ENCODE data around the gene CENPP.

DNA sequence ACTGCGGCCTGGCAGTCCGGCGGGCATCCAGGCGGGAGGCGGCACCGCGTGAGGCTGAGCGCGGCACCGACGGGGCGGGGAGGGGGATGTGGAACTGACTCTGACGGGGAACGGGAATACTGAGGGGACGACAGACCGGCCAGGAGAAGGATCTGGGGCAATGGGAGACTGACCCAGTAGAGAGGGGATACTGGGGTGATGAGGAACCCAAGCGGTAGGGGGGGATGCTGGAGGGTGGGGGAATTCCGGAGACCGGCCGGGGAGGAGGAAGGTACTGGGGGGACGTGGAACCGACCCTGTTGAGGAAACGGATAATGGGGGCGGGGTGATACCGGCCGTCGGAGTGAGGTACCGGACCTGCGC is 343.8 kb downstream of the CENPP start:
- TF ChIP-seq YY1 (IDR thresholded peaks at IDR 0.05; ENCODE audit: insufficient read depth, insufficient read length), result no peak
- no peak for TF ChIP-seq SUZ12 (IDR thresholded peaks at IDR 0.05; ENCODE audit: extremely low read depth, insufficient read depth, insufficient read length)
